K562 (cell line): Measurements from ENCODE around the gene CNBD2. TPM values are rescaled to one million over a fixed set of nuclear protein-coding genes. Genes with fewer than 3 reads are reported as not detected.

Experiments
- BCOR ChIP-seq: fragments of 450-650 bp; IDR thresholded peaks from 2 replicates; pipeline ENCODE4 v1.6.1; 2016
- CREB1 ChIP-seq, 2 experiments: sonication (generic) in 1 of 2; formaldehyde crosslinking in 1 of 2; IDR thresholded peaks; 2 replicates each; pipeline versions ENCODE4 v1.6.1 to v1.8.0; 2012 to 2022; ENCODE audit warnings: inconsistent platforms in 1 of 2, mild to moderate bottlenecking in 1 of 2, missing genetic modification reagents in 1 of 2, moderate library complexity in 1 of 2
- HDAC1 ChIP-seq, 2 experiments: fragments of 450-650 bp; IDR thresholded peaks; 2 replicates each; pipeline ENCODE4 v1.6.1; 2016 to 2017; ENCODE audit warnings: inconsistent platforms in 1 of 2, mild to moderate bottlenecking in 1 of 2, moderate library complexity in 1 of 2
- KDM2B ChIP-seq: fragments of 250-450 bp; sonication (Bioruptor Pico); IDR thresholded peaks from 2 replicates; pipeline ENCODE4 v1.8.0; 2021; ENCODE audit warnings: mild to moderate bottlenecking, moderate library complexity
- OTX1 ChIP-seq: fragments of 450-650 bp; formaldehyde crosslinking; IDR thresholded peaks from 2 replicates; pipeline ENCODE4 v1.4.0; 2022; ENCODE audit warnings: mild to moderate bottlenecking
- TARDBP ChIP-seq: fragments of 450-650 bp; IDR thresholded peaks from 2 replicates; pipeline ENCODE4 v1.6.1; 2016
- TOE1 ChIP-seq, 2 experiments: fragments of 450-650 bp in 1 of 2; sonication (generic) in 1 of 2; formaldehyde crosslinking in 1 of 2; IDR thresholded peaks; 2 replicates each; pipeline versions ENCODE4 v1.7.1 to v1.8.0; 2016 to 2022; ENCODE audit warnings: borderline replicate concordance in 2 of 2, mild to moderate bottlenecking in 2 of 2, antibody characterized with exemption in 1 of 2, inconsistent platforms in 1 of 2, low read depth in 1 of 2, missing genetic modification reagents in 1 of 2, moderate library complexity in 1 of 2
- ZNF586 ChIP-seq: fragments of 450-650 bp; formaldehyde crosslinking; conservative IDR thresholded peaks from 2 replicates; pipeline ENCODE4 v1.4.0; 2020; ENCODE audit warnings: mild to moderate bottlenecking, moderate library complexity
- polyA plus RNA-seq, 8 experiments: library from polyadenylated mRNA; depleted of rRNA in 4 of 8; stranded (reverse) in 5 of 8; unstranded in 3 of 8; fragments of >200 nt; fragmentation: Nextera tagmentation in 2 of 8; fragmentation: Illumina TruSeq in 1 of 8; extraction: Ambion mirVana in 2 of 8; extraction: Trizol in 1 of 8; gene quantifications; 2 replicates each; pipeline versions ENCODE4 v1.2.1 to v1.2.3, GENCODE V29; 2011 to 2014; ENCODE audit warnings: inconsistent platforms in 1 of 8, missing spikeins in 1 of 8
- total RNA-seq, 7 experiments: library from RNA; depleted of rRNA in 6 of 7; stranded (reverse); fragments of >200 nt in 6 of 7; fragmentation: Illumina TruSeq in 2 of 7; extraction: Trizol in 2 of 7; gene quantifications; 2 replicates each; pipeline versions ENCODE4 v1.2.1 to v1.2.3, GENCODE V29; 2011 to 2021; ENCODE audit warnings: low replicate concordance in 1 of 7
- TF ChIP-seq, protein P1 (sequence below): fragments of 450-650 bp; IDR thresholded peaks from 2 replicates; pipeline ENCODE4 v1.6.1; 2016
- TF ChIP-seq, protein P2 (sequence below): fragments of 250-450 bp; sonication (Bioruptor Pico); IDR thresholded peaks from 2 replicates; pipeline ENCODE4 v1.4.0; 2020; ENCODE audit warnings: mild to moderate bottlenecking, moderate library complexity
- TF ChIP-seq, protein P3 (sequence below): sonication (generic); formaldehyde crosslinking; IDR thresholded peaks from 2 replicates; pipeline ENCODE4 v1.4.0; 2020; ENCODE audit warnings: mild to moderate bottlenecking, missing genetic modification reagents
- TF ChIP-seq, protein P4 (sequence below), 2 experiments: fragments of 150-350 bp in 1 of 2; IDR thresholded peaks; 2 replicates each; pipeline ENCODE4 v1.6.1; 2012 to 2016; ENCODE audit warnings: low read depth in 2 of 2, low read length in 2 of 2, mild to moderate bottlenecking in 1 of 2, moderate library complexity in 1 of 2
- TF ChIP-seq, protein P5 (sequence below): fragments of 450-650 bp; formaldehyde crosslinking; IDR thresholded peaks from 2 replicates; pipeline ENCODE4 v1.4.0; 2020; ENCODE audit warnings: mild to moderate bottlenecking, moderate library complexity
- TF ChIP-seq, protein P6 (sequence below): conservative IDR thresholded peaks from 2 replicates; pipeline ENCODE4 v1.6.1; 2011; ENCODE audit warnings: low read depth, mild to moderate bottlenecking, low read length; ENCODE audit not compliant: control insufficient read depth

CNBD2 gene
- total and polyA plus RNA-seq, 9 of the 15 experiments (the other 6 are each of a cell fraction or from before 2014, with no cell fraction given) = 3.2 to 17.5 (median 5.3) TPM

DNA sequence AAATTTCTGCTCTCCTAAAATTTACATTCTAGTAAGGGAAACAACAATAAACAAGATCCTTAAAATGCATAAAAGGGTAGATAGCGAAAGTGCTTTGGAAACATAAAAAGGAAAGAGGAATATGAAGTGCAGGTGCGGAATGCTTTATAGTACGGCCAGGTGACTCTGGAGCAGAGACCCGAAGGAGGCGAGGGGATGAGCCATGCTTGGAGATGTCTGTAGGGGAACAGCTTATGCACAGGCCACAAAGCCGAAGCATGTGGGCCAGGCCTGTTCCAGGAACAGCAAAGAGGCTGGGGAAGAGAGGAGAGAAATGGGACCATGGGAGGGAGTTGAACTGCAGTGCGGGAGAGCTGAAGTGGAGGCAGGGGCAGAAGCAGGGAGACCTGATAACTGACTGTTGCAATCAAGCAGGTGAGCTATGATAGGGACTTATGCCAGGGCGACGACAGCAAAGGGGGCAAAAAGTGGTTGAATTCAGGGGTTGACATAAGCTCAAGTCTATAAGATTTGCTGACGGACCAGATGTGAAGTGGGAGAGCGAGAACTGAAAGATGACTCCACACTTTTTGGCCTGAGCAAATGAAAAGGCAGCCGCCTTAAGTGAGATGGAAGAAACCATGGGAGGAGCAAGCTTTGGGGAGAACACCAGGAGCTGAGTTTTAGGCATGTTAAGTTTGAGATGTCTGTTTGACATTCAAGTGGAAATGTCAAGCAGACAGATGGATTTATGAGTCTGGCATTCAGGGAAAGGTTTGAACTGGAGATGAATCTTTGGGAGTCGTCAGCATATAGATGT is 83.1 kb downstream of the CNBD2 start (continued):
- TF ChIP-seq, protein P1, sequence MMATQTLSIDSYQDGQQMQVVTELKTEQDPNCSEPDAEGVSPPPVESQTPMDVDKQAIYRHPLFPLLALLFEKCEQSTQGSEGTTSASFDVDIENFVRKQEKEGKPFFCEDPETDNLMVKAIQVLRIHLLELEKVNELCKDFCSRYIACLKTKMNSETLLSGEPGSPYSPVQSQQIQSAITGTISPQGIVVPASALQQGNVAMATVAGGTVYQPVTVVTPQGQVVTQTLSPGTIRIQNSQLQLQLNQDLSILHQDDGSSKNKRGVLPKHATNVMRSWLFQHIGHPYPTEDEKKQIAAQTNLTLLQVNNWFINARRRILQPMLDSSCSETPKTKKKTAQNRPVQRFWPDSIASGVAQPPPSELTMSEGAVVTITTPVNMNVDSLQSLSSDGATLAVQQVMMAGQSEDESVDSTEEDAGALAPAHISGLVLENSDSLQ = peak; percentile 79; the same call in 1 of the 2 replicates
- TF ChIP-seq, protein P2, sequence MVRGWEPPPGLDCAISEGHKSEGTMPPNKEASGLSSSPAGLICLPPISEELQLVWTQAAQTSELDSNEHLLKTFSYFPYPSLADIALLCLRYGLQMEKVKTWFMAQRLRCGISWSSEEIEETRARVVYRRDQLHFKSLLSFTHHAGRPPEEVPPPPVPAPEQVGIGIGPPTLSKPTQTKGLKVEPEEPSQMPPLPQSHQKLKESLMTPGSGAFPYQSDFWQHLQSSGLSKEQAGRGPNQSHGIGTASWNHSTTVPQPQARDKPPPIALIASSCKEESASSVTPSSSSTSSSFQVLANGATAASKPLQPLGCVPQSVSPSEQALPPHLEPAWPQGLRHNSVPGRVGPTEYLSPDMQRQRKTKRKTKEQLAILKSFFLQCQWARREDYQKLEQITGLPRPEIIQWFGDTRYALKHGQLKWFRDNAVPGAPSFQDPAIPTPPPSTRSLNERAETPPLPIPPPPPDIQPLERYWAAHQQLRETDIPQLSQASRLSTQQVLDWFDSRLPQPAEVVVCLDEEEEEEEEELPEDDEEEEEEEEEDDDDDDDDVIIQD (CRISPR knock-in tag) = no peak
- TF ChIP-seq OTX1 (CRISPR knock-in tag) (no peak), KDM2B (CRISPR knock-in tag) (no peak), BCOR (peak; percentile 57), TARDBP (0 out of 2 replicates have a peak, but pooled peaks have one; percentile 31), ZNF586 (CRISPR knock-in tag) (no peak), TOE1 (IDR thresholded peaks at IDR 0.05; ENCODE audit: borderline replicate concordance) (no peak), TOE1 (CRISPR knock-in tag; IDR thresholded peaks at IDR 0.05; ENCODE audit: borderline replicate concordance, low read depth) (peak; percentile 94; the same call in 1 of the 2 replicates), CREB1 (IDR thresholded peaks at IDR 0.05) (no peak), CREB1 (CRISPR knock-in tag; IDR thresholded peaks at IDR 0.05) (no peak), HDAC1 (IDR thresholded peaks at IDR 0.05) (peak in 1 of 2 experiments; percentile 78; a peak in 1 of 4 replicates)
- TF ChIP-seq, protein P3, sequence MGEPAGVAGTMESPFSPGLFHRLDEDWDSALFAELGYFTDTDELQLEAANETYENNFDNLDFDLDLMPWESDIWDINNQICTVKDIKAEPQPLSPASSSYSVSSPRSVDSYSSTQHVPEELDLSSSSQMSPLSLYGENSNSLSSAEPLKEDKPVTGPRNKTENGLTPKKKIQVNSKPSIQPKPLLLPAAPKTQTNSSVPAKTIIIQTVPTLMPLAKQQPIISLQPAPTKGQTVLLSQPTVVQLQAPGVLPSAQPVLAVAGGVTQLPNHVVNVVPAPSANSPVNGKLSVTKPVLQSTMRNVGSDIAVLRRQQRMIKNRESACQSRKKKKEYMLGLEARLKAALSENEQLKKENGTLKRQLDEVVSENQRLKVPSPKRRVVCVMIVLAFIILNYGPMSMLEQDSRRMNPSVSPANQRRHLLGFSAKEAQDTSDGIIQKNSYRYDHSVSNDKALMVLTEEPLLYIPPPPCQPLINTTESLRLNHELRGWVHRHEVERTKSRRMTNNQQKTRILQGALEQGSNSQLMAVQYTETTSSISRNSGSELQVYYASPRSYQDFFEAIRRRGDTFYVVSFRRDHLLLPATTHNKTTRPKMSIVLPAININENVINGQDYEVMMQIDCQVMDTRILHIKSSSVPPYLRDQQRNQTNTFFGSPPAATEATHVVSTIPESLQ (CRISPR knock-in tag) = no peak
- TF ChIP-seq, protein P4, sequence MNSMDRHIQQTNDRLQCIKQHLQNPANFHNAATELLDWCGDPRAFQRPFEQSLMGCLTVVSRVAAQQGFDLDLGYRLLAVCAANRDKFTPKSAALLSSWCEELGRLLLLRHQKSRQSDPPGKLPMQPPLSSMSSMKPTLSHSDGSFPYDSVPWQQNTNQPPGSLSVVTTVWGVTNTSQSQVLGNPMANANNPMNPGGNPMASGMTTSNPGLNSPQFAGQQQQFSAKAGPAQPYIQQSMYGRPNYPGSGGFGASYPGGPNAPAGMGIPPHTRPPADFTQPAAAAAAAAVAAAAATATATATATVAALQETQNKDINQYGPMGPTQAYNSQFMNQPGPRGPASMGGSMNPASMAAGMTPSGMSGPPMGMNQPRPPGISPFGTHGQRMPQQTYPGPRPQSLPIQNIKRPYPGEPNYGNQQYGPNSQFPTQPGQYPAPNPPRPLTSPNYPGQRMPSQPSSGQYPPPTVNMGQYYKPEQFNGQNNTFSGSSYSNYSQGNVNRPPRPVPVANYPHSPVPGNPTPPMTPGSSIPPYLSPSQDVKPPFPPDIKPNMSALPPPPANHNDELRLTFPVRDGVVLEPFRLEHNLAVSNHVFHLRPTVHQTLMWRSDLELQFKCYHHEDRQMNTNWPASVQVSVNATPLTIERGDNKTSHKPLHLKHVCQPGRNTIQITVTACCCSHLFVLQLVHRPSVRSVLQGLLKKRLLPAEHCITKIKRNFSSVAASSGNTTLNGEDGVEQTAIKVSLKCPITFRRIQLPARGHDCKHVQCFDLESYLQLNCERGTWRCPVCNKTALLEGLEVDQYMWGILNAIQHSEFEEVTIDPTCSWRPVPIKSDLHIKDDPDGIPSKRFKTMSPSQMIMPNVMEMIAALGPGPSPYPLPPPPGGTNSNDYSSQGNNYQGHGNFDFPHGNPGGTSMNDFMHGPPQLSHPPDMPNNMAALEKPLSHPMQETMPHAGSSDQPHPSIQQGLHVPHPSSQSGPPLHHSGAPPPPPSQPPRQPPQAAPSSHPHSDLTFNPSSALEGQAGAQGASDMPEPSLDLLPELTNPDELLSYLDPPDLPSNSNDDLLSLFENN (IDR thresholded peaks at IDR 0.05; ENCODE audit: low read depth in 2 of 2, low read length in 2 of 2) = no peak
- TF ChIP-seq, protein P5, sequence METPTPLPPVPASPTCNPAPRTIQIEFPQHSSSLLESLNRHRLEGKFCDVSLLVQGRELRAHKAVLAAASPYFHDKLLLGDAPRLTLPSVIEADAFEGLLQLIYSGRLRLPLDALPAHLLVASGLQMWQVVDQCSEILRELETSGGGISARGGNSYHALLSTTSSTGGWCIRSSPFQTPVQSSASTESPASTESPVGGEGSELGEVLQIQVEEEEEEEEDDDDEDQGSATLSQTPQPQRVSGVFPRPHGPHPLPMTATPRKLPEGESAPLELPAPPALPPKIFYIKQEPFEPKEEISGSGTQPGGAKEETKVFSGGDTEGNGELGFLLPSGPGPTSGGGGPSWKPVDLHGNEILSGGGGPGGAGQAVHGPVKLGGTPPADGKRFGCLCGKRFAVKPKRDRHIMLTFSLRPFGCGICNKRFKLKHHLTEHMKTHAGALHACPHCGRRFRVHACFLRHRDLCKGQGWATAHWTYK (CRISPR knock-in tag) = no peak
- TF ChIP-seq, protein P6, sequence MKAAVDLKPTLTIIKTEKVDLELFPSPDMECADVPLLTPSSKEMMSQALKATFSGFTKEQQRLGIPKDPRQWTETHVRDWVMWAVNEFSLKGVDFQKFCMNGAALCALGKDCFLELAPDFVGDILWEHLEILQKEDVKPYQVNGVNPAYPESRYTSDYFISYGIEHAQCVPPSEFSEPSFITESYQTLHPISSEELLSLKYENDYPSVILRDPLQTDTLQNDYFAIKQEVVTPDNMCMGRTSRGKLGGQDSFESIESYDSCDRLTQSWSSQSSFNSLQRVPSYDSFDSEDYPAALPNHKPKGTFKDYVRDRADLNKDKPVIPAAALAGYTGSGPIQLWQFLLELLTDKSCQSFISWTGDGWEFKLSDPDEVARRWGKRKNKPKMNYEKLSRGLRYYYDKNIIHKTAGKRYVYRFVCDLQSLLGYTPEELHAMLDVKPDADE = no peak
